ENCODE data around the gene MYO18A. TPM values are rescaled to one million over a fixed set of nuclear protein-coding genes. Genes with fewer than 3 reads are reported as not detected.

The MYO18A gene
- total RNA-seq, 1 experiment from 2014 or later, result 37.2 TPM

GRCh38 chr17:29045026-29045425, 135.2 kb downstream of the MYO18A start:
- Histone ChIP-seq H3K4me1 (ENCODE audit: control insufficient read depth in 1 of 2, insufficient read depth in 2 of 2, low read length in 2 of 2) (peaks cover 0 to 7% of the 10 kb centered on the region in 2 experiments; a peak in 2 of 4 replicates), H3K4me2 (ENCODE audit: low read length) (no peak overlapping the region), H2AFZ (ENCODE audit: low read depth, low read length, poor library complexity, severe bottlenecking) (no peak overlapping the region), H3K79me2 (ENCODE audit: insufficient read depth, low read length) (no peaks in the 10 kb centered on the region), H3K9ac (ENCODE audit: low read length) (no peak overlapping the region), H3K9me3 (ENCODE audit: control insufficient read depth in 1 of 2, insufficient read depth in 1 of 2, low read depth in 1 of 2, low read length in 2 of 2) (no peaks in the 10 kb centered on the region), H4K20me1 (ENCODE audit: insufficient read depth) (no peaks in the 10 kb centered on the region), H3K27ac (ENCODE audit: low read depth, low read length) (no peak overlapping the region), H3K9me2 (ENCODE audit: insufficient read depth) (no peaks in the 10 kb centered on the region), H3K36me3 (ENCODE audit: control insufficient read depth in 1 of 2, insufficient read depth in 2 of 2, low read length in 2 of 2) (no peaks in the 10 kb centered on the region), H3K4me3 (replicated peaks in 1 of 2; ENCODE audit: low read depth in 1 of 2, low read length in 2 of 2) (no peak overlapping the region), H3K27me3 (ENCODE audit: insufficient read depth, low read length) (peaks cover 9% of the 10 kb centered on the region; the same call in 1 of the 2 replicates)
- POLR2A ChIA-PET, result no interaction called here
- DNase-seq (ENCODE audit: low read depth, low spot score) (no peak), ATAC-seq (no peak)
- RAD21 ChIA-PET (ENCODE audit: low non-redundant PET in 1 of 2, low total read pairs in 2 of 2, uncharacterized antibody in 2 of 2, unreplicated experiment in 2 of 2), result no interaction called here
- TF ChIP-seq EGR1 (IDR thresholded peaks at IDR 0.05; ENCODE audit: low read depth) (no peak), RAD21 (IDR thresholded peaks at IDR 0.05; ENCODE audit: low read depth) (no peak), TCF7L2 (IDR thresholded peaks at IDR 0.05; ENCODE audit: borderline replicate concordance, extremely low read depth, insufficient read depth, insufficient read length) (no peak), EZH2phosphoT487 (IDR thresholded peaks at IDR 0.05; ENCODE audit: borderline replicate concordance) (no peak), JUND (IDR thresholded peaks at IDR 0.05) (no peak), EZH2 (IDR thresholded peaks at IDR 0.05) (no peak), SIN3A (IDR thresholded peaks at IDR 0.05; ENCODE audit: low read depth) (no peak), ZFX (IDR thresholded peaks at IDR 0.05) (no peak), SRF (IDR thresholded peaks at IDR 0.05; ENCODE audit: low read depth) (no peak), MAX (IDR thresholded peaks at IDR 0.05) (no peak), POLR2A (IDR thresholded peaks at IDR 0.05; ENCODE audit: borderline replicate concordance, extremely low read depth, insufficient read depth, insufficient read length) (no peak), CTCF (IDR thresholded peaks at IDR 0.05 in 2 of 3, conservative IDR thresholded peaks at IDR 0.05 in 1 of 3; ENCODE audit: borderline replicate concordance in 1 of 3, insufficient read depth in 1 of 3, low read depth in 2 of 3, low read length in 2 of 3) (no peak), ZBTB33 (IDR thresholded peaks at IDR 0.05; ENCODE audit: extremely low read depth, insufficient replicate concordance, low read length) (no peak), ELF1 (IDR thresholded peaks at IDR 0.05; ENCODE audit: borderline replicate concordance, low read depth) (no peak), SP1 (IDR thresholded peaks at IDR 0.05; ENCODE audit: low read depth) (no peak)
- BruUV-seq (replicated peaks), result no TSS peak
- CTCF ChIA-PET, result no interaction called here
- intact Hi-C loops (cut with micrococcal nuclease), result no loop called here

All from HCT116 (cell line).